GM23338 (cell line): ENCODE results near the gene TPP1. TPM values are rescaled to one million over a fixed set of nuclear protein-coding genes. Genes with fewer than 3 reads are reported as not detected.

Experiments used
- ATAC-seq: fragments of 200-7000 bp; cut with Tn5 transposase; 3 replicates; pipeline ENCODE4 v1.9.1; 2020
- DNase-seq: peaks from one replicate; pipeline ENCODE4 v3.0.0-alpha.2; 2015; ENCODE audit warnings: low spot score
- H2AFZ ChIP-seq: fragments of 200-600 bp; sonication (generic); 2 replicates; pipeline ENCODE4 v1.8.0; 2016; ENCODE audit warnings: antibody characterized with exemption, mild to moderate bottlenecking, moderate library complexity
- H3F3A ChIP-seq: fragments of 200-600 bp; sonication (generic); replicated peaks from 2 replicates; pipeline ENCODE4 v1.8.0; 2017; ENCODE audit warnings: antibody characterized with exemption, mixed run types, low read depth
- H3K27ac ChIP-seq: fragments of 200-600 bp; sonication (generic); 2 replicates; pipeline ENCODE4 v1.6.1; 2016; ENCODE audit warnings: low read depth
- H3K27me3 ChIP-seq: fragments of 200-600 bp; sonication (generic); 2 replicates; pipeline ENCODE4 v1.8.0; 2016; ENCODE audit warnings: mild to moderate bottlenecking, mixed run types, moderate library complexity; ENCODE audit not compliant: insufficient read depth
- H3K36me3 ChIP-seq: fragments of 200-600 bp; sonication (generic); 2 replicates; pipeline ENCODE4 v1.8.0; 2016; ENCODE audit warnings: mild to moderate bottlenecking; ENCODE audit not compliant: insufficient read depth
- H3K4me1 ChIP-seq: fragments of 200-600 bp; sonication (generic); 2 replicates; pipeline ENCODE4 v1.8.0; 2016; ENCODE audit warnings: mild to moderate bottlenecking, moderate library complexity; ENCODE audit not compliant: insufficient read depth
- H3K4me2 ChIP-seq: fragments of 200-600 bp; sonication (generic); 2 replicates; pipeline ENCODE4 v1.7.1; 2017; ENCODE audit warnings: mixed run types
- H3K4me3 ChIP-seq: fragments of 200-600 bp; sonication (generic); 2 replicates; pipeline ENCODE4 v1.6.1; 2016; ENCODE audit warnings: mixed run types
- H3K79me2 ChIP-seq: fragments of 200-600 bp; sonication (generic); replicated peaks from 2 replicates; pipeline ENCODE4 v1.8.0; 2017; ENCODE audit warnings: mild to moderate bottlenecking; ENCODE audit not compliant: insufficient read depth
- H3K9me2 ChIP-seq: fragments of 200-600 bp; sonication (generic); 2 replicates; pipeline ENCODE4 v1.8.0; 2017; ENCODE audit not compliant: insufficient read depth
- H4K20me1 ChIP-seq: fragments of 200-600 bp; sonication (generic); replicated peaks from 2 replicates; pipeline ENCODE4 v1.8.0; 2017; ENCODE audit warnings: mild to moderate bottlenecking; ENCODE audit not compliant: insufficient read depth
- H3K27ac Mint-ChIP-seq: 2 replicates; pipeline ENCODE4 v1.8.0; 2020; ENCODE audit warnings: inconsistent platforms, mild to moderate bottlenecking, moderate library complexity, mixed read lengths
- H3K27me3 Mint-ChIP-seq: 3 replicates; pipeline ENCODE4 v1.8.0; 2022; ENCODE audit warnings: low read depth, mild to moderate bottlenecking, moderate library complexity, mixed read lengths, inconsistent platforms; ENCODE audit not compliant: insufficient read depth, poor library complexity
- H3K36me3 Mint-ChIP-seq: 3 replicates; pipeline ENCODE4 v1.8.0; 2021; ENCODE audit warnings: low read depth, mild to moderate bottlenecking, inconsistent platforms, moderate library complexity, mixed read lengths
- H3K4me1 Mint-ChIP-seq: 3 replicates; pipeline ENCODE4 v1.8.0; 2020; ENCODE audit warnings: mild to moderate bottlenecking, inconsistent platforms, mixed read lengths
- H3K4me3 Mint-ChIP-seq: 3 replicates; pipeline ENCODE4 v1.8.0; 2021; ENCODE audit warnings: moderate library complexity, mild to moderate bottlenecking, inconsistent platforms, mixed read lengths
- H3K9me3 Mint-ChIP-seq: 3 replicates; pipeline ENCODE4 v1.8.0; 2020; ENCODE audit warnings: moderate library complexity, mild to moderate bottlenecking, inconsistent platforms, mixed read lengths
- CREB1 ChIP-seq: fragments of 250-450 bp; sonication (Bioruptor Pico); IDR thresholded peaks from 2 replicates; pipeline ENCODE4 v1.5.0; 2020; ENCODE audit warnings: low read depth, mild to moderate bottlenecking, moderate library complexity
- ETS1 ChIP-seq: IDR thresholded peaks from 2 replicates; pipeline ENCODE4 v1.6.1; 2016; ENCODE audit warnings: antibody characterized with exemption
- EZH2phosphoT487 ChIP-seq: fragments of 200-600 bp; sonication (generic); IDR thresholded peaks from one replicate; pipeline ENCODE4 v1.8.1; 2018; ENCODE audit warnings: antibody characterized with exemption; ENCODE audit not compliant: unreplicated experiment
- JUNB ChIP-seq: IDR thresholded peaks from one replicate; pipeline ENCODE4 v1.6.1; 2016; ENCODE audit warnings: antibody characterized with exemption; ENCODE audit not compliant: unreplicated experiment
- NANOG ChIP-seq: IDR thresholded peaks from 2 replicates; pipeline ENCODE4 v1.6.1; 2016; ENCODE audit warnings: antibody characterized with exemption, borderline replicate concordance
- POLR2AphosphoS5 ChIP-seq: IDR thresholded peaks from 2 replicates; pipeline ENCODE4 v1.6.1; 2016; ENCODE audit warnings: antibody characterized with exemption, low read depth
- REST ChIP-seq: IDR thresholded peaks from one replicate; pipeline ENCODE4 v1.6.1; 2018; ENCODE audit warnings: antibody characterized with exemption; ENCODE audit not compliant: unreplicated experiment
- STAT1 ChIP-seq: IDR thresholded peaks from one replicate; pipeline ENCODE4 v1.6.1; 2016; ENCODE audit warnings: antibody characterized with exemption; ENCODE audit not compliant: unreplicated experiment
- ZNF114 ChIP-seq: fragments of 250-450 bp; sonication (Bioruptor Pico); IDR thresholded peaks from 2 replicates; pipeline ENCODE4 v1.5.0; 2020; ENCODE audit warnings: mild to moderate bottlenecking, moderate library complexity
- ZNF331 ChIP-seq: fragments of 250-450 bp; sonication (Bioruptor Pico); IDR thresholded peaks from 2 replicates; pipeline ENCODE4 v1.5.0; 2020; ENCODE audit warnings: low read depth, mild to moderate bottlenecking, moderate library complexity
- polyA plus RNA-seq: library from polyadenylated mRNA; unstranded; fragments of >200 nt; fragmentation: Nextera tagmentation; extraction: Ambion mirVana; gene quantifications from 2 replicates; pipeline ENCODE4 v1.2.1, GENCODE V29; 2016
- total RNA-seq: library from RNA; depleted of rRNA; stranded (reverse); fragments of >200 nt; shearing (Covaris generic); gene quantifications from 2 replicates; pipeline ENCODE4 v1.2.3, GENCODE V29; 2014
- TF ChIP-seq, protein P1 (sequence below), 2 experiments: fragments of 200-600 bp in 1 of 2; sonication (generic) in 1 of 2; conservative IDR thresholded peaks; 2 replicates each; pipeline versions ENCODE4 v1.5.1 to v1.6.1; 2016 to 2017; ENCODE audit warnings: antibody characterized with exemption in 2 of 2, low read depth in 2 of 2, mild to moderate bottlenecking in 2 of 2, moderate library complexity in 1 of 2

The TPP1 gene
- total and polyA plus RNA-seq, 2 experiments from 2014 or later: 21.7 to 49.7 TPM

DNA sequence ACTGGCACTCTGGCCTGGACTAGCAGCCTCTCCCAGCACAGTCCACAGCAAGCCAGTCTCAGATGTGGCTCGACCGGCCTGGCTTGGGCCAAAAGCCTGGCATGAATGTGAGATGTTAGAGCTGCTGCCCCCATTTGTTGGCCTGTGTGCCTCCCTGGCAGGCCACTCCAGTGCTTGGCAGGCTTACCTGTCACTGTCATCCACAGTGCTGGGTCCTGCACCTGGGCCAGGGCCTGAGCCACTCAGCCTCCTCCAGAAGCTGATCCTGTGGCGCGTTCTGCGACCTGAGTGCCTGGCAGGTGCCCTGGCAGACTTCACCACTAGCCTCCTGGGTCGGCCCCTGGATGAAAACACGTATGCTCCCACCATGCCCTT is 51.9 kb downstream of the TPP1 start (continued):
- TF ChIP-seq REST (no peak), CREB1 (no peak), STAT1 (no peak), ZNF331 (CRISPR knock-in tag) (no peak)
- TF ChIP-seq, protein P1, sequence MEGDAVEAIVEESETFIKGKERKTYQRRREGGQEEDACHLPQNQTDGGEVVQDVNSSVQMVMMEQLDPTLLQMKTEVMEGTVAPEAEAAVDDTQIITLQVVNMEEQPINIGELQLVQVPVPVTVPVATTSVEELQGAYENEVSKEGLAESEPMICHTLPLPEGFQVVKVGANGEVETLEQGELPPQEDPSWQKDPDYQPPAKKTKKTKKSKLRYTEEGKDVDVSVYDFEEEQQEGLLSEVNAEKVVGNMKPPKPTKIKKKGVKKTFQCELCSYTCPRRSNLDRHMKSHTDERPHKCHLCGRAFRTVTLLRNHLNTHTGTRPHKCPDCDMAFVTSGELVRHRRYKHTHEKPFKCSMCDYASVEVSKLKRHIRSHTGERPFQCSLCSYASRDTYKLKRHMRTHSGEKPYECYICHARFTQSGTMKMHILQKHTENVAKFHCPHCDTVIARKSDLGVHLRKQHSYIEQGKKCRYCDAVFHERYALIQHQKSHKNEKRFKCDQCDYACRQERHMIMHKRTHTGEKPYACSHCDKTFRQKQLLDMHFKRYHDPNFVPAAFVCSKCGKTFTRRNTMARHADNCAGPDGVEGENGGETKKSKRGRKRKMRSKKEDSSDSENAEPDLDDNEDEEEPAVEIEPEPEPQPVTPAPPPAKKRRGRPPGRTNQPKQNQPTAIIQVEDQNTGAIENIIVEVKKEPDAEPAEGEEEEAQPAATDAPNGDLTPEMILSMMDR (conservative IDR thresholded peaks at IDR 0.05; ENCODE audit: low read depth in 2 of 2): no peak

- no peaks in the 10 kb centered on the region for H3F3A ChIP-seq
- peaks cover 3% of the 10 kb centered on the region; the same call in 1 of the 3 replicates for H3K36me3 Mint-ChIP-seq
- no peak overlapping the region for H2AFZ ChIP-seq
- peaks cover 10% of the 10 kb centered on the region; the same call in 1 of the 2 replicates for H3K27me3 ChIP-seq
- H3K27me3 Mint-ChIP-seq: peaks cover 14% of the 10 kb centered on the region
- no peak overlapping the region for H3K4me2 ChIP-seq
- no peaks in the 10 kb centered on the region for H3K9me2 ChIP-seq
- peaks cover 32% of the 10 kb centered on the region for H3K4me1 Mint-ChIP-seq
- ATAC-seq: no peak
- no peaks in the 10 kb centered on the region for H3K36me3 ChIP-seq
- peaks cover 6% of the 10 kb centered on the region; the same call in 1 of the 2 replicates for H3K4me1 ChIP-seq
- peak overlapping the region; percentile 36; the same call in 1 of the 2 replicates for H3K27ac Mint-ChIP-seq
- H3K27ac ChIP-seq: no peak overlapping the region
- no peaks in the 10 kb centered on the region for H3K9me3 Mint-ChIP-seq
- DNase-seq: no peak
- H4K20me1 ChIP-seq: no peaks in the 10 kb centered on the region
- no peak overlapping the region for H3K4me3 ChIP-seq
- no peaks in the 10 kb centered on the region for H3K79me2 ChIP-seq
- no peak overlapping the region for H3K4me3 Mint-ChIP-seq
- TF ChIP-seq STAT1 (no peak), JUNB (no peak), CREB1 (no peak), ETS1 (no peak), EZH2phosphoT487 (no peak), POLR2AphosphoS5 (no peak), ZNF331 (CRISPR knock-in tag) (no peak), NANOG (no peak), ZNF114 (no peak)
- TF ChIP-seq, protein P1 (conservative IDR thresholded peaks at IDR 0.05; ENCODE audit: low read depth in 2 of 2): no peak
Observed at GRCh38 chr11:6566704-6567370, 52.4 kb downstream of the TPP1 start.
